Measurements from ENCODE around the gene RAB26.
"Not testable (repeated sequence)": the region's sequence is repeated elsewhere in the genome, so short reads cannot be mapped to it uniquely, and the experiment has no call there.

RAB26 gene

GRCh38 chr16:2125609-2126008 is 22.8 kb upstream of the RAB26 start:
- ChIA-PET POLR2A (interaction anchor here (0.6 to 2.3 kb wide), 2 partner anchors 30 to 81 kb away, joined by 5 to 12 read pairs; partner anchors contain the start of gene TRAF7), CTCF (interaction anchor here (0.6 kb wide), 1 partner anchor 83 kb away, joined by 3 read pairs; no protein-coding TSS in a partner anchor)
- H3K4me3 ChIP-seq (ENCODE audit: low read depth, low read length); H3K4me1 ChIP-seq (ENCODE audit: control insufficient read depth, insufficient read depth, low read length); H3K36me3 ChIP-seq (ENCODE audit: control insufficient read depth in 2 of 2, insufficient read depth in 1 of 2, low read length in 2 of 2); H3K9me3 ChIP-seq (ENCODE audit: control insufficient read depth, insufficient read depth, low read depth, low read length): not testable (repeated sequence)
- peak overlapping the region; percentile 91; the same call in 1 of the 2 replicates for H3K27ac ChIP-seq (ENCODE audit: extremely low read depth, low read depth, low read length)
- TF ChIP-seq SCRT1 (tag by site-specific recombination; IDR thresholded peaks at IDR 0.05; ENCODE audit: borderline replicate concordance) = peak; percentile 43; the same call in 1 of the 2 replicates

GRCh38 chr16:2126161-2126743 is 22.2 kb upstream of the RAB26 start:
- not testable (repeated sequence) for H3K27ac ChIP-seq (ENCODE audit: extremely low read depth, low read depth, low read length); H3K36me3 ChIP-seq (ENCODE audit: control insufficient read depth in 2 of 2, insufficient read depth in 1 of 2, low read length in 2 of 2); H3K9me3 ChIP-seq (ENCODE audit: control insufficient read depth, insufficient read depth, low read depth, low read length); H3K4me3 ChIP-seq (ENCODE audit: low read depth, low read length); H3K4me1 ChIP-seq (ENCODE audit: control insufficient read depth, insufficient read depth, low read length)
- TF ChIP-seq ZBTB8A (tag by site-specific recombination; IDR thresholded peaks at IDR 0.05) = peak; percentile 33; the same call in 1 of the 2 replicates
- TF ChIP-seq, protein P1, sequence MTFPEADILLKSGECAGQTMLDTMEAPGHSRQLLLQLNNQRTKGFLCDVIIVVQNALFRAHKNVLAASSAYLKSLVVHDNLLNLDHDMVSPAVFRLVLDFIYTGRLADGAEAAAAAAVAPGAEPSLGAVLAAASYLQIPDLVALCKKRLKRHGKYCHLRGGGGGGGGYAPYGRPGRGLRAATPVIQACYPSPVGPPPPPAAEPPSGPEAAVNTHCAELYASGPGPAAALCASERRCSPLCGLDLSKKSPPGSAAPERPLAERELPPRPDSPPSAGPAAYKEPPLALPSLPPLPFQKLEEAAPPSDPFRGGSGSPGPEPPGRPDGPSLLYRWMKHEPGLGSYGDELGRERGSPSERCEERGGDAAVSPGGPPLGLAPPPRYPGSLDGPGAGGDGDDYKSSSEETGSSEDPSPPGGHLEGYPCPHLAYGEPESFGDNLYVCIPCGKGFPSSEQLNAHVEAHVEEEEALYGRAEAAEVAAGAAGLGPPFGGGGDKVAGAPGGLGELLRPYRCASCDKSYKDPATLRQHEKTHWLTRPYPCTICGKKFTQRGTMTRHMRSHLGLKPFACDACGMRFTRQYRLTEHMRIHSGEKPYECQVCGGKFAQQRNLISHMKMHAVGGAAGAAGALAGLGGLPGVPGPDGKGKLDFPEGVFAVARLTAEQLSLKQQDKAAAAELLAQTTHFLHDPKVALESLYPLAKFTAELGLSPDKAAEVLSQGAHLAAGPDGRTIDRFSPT (tag by site-specific recombination; IDR thresholded peaks at IDR 0.05) = peak; percentile 43; the same call in 1 of the 2 replicates
- ChIA-PET CTCF (interaction anchor here (0.7 kb wide), 1 partner anchor 14 kb away, joined by 3 read pairs; no protein-coding TSS in a partner anchor), POLR2A (interaction anchor here (2.3 kb wide), 1 partner anchor 29 kb away, joined by 12 read pairs; the partner anchor contains the start of gene TRAF7)

- H3K36me3 ChIP-seq (ENCODE audit: control insufficient read depth in 2 of 2, insufficient read depth in 1 of 2, low read length in 2 of 2); H3K9me3 ChIP-seq (ENCODE audit: control insufficient read depth, insufficient read depth, low read depth, low read length); POLR2A ChIA-PET; H3K4me3 ChIP-seq (ENCODE audit: low read depth, low read length); H3K4me1 ChIP-seq (ENCODE audit: control insufficient read depth, insufficient read depth, low read length): not testable (repeated sequence)
- H3K27ac ChIP-seq (ENCODE audit: extremely low read depth, low read depth, low read length) = peak overlapping the region; percentile 37; the same call in 1 of the 2 replicates
- CTCF ChIA-PET = interaction anchor here (0.7 kb wide), 1 partner anchor 14 kb away, joined by 3 read pairs; no protein-coding TSS in a partner anchor
- peak; percentile 69; the same call in 1 of the 2 replicates for TF ChIP-seq ZFP3 (tag by site-specific recombination; IDR thresholded peaks at IDR 0.05; ENCODE audit: low read depth)
- peak; percentile 57; the same call in 1 of the 2 replicates for TF ChIP-seq ZBTB8A (tag by site-specific recombination; IDR thresholded peaks at IDR 0.05)
These were observed 21.4 kb upstream of the RAB26 start for GRCh38 chr16:2126928-2127556.

- POLR2A ChIA-PET = interaction anchor here (1.3 kb wide), 1 partner anchor 28 kb away, joined by 4 read pairs; the partner anchor contains the start of gene TRAF7
- H3K4me1 ChIP-seq (ENCODE audit: control insufficient read depth, insufficient read depth, low read length); H3K36me3 ChIP-seq (ENCODE audit: control insufficient read depth in 2 of 2, insufficient read depth in 1 of 2, low read length in 2 of 2); H3K27ac ChIP-seq (ENCODE audit: extremely low read depth, low read depth, low read length); CTCF ChIA-PET; H3K9me3 ChIP-seq (ENCODE audit: control insufficient read depth, insufficient read depth, low read depth, low read length); H3K4me3 ChIP-seq (ENCODE audit: low read depth, low read length): not testable (repeated sequence)
These were observed 20.7 kb upstream of the RAB26 start for GRCh38 chr16:2127630-2128280.

GRCh38 chr16:2129251-2129650 is 19.2 kb upstream of the RAB26 start:
- H3K27ac ChIP-seq (ENCODE audit: extremely low read depth, low read depth, low read length); CTCF ChIA-PET; H3K9me3 ChIP-seq (ENCODE audit: control insufficient read depth, insufficient read depth, low read depth, low read length); H3K36me3 ChIP-seq (ENCODE audit: control insufficient read depth in 2 of 2, insufficient read depth in 1 of 2, low read length in 2 of 2); H3K4me3 ChIP-seq (ENCODE audit: low read depth, low read length); H3K4me1 ChIP-seq (ENCODE audit: control insufficient read depth, insufficient read depth, low read length): not testable (repeated sequence)
- POLR2A ChIA-PET = interaction anchor here (1.1 kb wide), 1 partner anchor 18 kb away, joined by 4 read pairs; no protein-coding TSS in a partner anchor

DNA sequence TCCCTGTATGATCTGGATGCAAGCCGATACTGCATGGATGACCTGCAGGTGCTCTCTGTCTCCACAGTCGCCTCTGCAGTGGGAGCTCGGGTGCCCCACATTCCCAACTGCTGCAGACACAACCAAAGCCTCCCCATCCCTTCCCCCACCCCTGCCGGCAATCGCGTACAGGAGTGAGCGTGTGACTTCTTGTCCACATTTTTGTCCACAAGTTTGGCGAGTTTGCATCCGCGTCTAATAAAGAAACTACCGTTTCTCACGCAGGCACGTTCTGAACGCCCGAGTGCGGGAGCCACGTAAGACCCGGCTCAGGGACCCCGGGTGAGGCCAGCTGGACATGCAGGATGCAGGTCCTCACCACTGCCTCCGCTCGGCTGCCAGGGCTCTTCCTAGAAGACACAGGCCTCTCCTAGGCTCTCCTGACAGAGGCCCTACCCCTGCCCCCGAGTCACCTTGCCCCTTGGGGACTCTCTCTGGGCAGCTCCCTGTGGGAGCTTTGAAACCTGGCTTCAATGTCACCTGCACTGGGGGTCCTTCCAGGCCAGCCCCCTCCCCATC is 18.5 kb upstream of the RAB26 start:
- H3K27ac ChIP-seq (ENCODE audit: extremely low read depth, low read depth, low read length); H3K4me3 ChIP-seq (ENCODE audit: low read depth, low read length); H3K36me3 ChIP-seq (ENCODE audit: control insufficient read depth in 2 of 2, insufficient read depth in 1 of 2, low read length in 2 of 2); H3K4me1 ChIP-seq (ENCODE audit: control insufficient read depth, insufficient read depth, low read length); CTCF ChIA-PET; H3K9me3 ChIP-seq (ENCODE audit: control insufficient read depth, insufficient read depth, low read depth, low read length); POLR2A ChIA-PET: not testable (repeated sequence)

GRCh38 chr16:2133797-2134196 is 14.6 kb upstream of the RAB26 start:
- CTCF ChIA-PET; H3K9me3 ChIP-seq (ENCODE audit: control insufficient read depth, insufficient read depth, low read depth, low read length); H3K4me1 ChIP-seq (ENCODE audit: control insufficient read depth, insufficient read depth, low read length); H3K4me3 ChIP-seq (ENCODE audit: low read depth, low read length); H3K36me3 ChIP-seq (ENCODE audit: control insufficient read depth in 2 of 2, insufficient read depth in 1 of 2, low read length in 2 of 2); H3K27ac ChIP-seq (ENCODE audit: extremely low read depth, low read depth, low read length); POLR2A ChIA-PET: not testable (repeated sequence)

Data from HEK293 (cell line).